KG1 (cell line): ENCODE results near the gene EHD4.

ENCODE experiments used
- DNase-seq: peaks from one replicate; lab custom pipeline; 2025; lab: John Stamatoyannopoulos, UW

EHD4 gene

GRCh38 chr15:41881086-41881485 is 91.3 kb downstream of the EHD4 start:
- no peak for DNase-seq

- no peak for DNase-seq
These were observed 92.0 kb downstream of the EHD4 start for GRCh38 chr15:41880156-41880877.

- no peak for DNase-seq
These were observed 93.0 kb downstream of the EHD4 start for GRCh38 chr15:41879321-41879845.

GRCh38 chr15:41878355-41878699 is 94.0 kb downstream of the EHD4 start:
- no peak for DNase-seq

GRCh38 chr15:41877631-41878354 is 94.6 kb downstream of the EHD4 start:
- no peak for DNase-seq

- no peak for DNase-seq
These were observed 95.7 kb downstream of the EHD4 start for GRCh38 chr15:41876689-41877088.

- DNase-seq = no peak
These were observed 96.3 kb downstream of the EHD4 start for GRCh38 chr15:41876007-41876406.

- no peak for DNase-seq
These were observed 97.6 kb downstream of the EHD4 start for GRCh38 chr15:41874736-41875135.

- DNase-seq = no peak
These were observed 98.6 kb downstream of the EHD4 start for GRCh38 chr15:41873711-41874110.

- no peak for DNase-seq
These were observed 100.1 kb downstream of the EHD4 start for GRCh38 chr15:41872166-41872747.

- no peak for DNase-seq
These were observed 101.0 kb downstream of the EHD4 start for GRCh38 chr15:41871175-41871905.

- no peak for DNase-seq
These were observed 101.7 kb downstream of the EHD4 start for GRCh38 chr15:41870689-41871081.

GRCh38 chr15:41869770-41870688 is 102.3 kb downstream of the EHD4 start:
- DNase-seq = no peak

- DNase-seq = no peak
These were observed 104.0 kb downstream of the EHD4 start for GRCh38 chr15:41868321-41868720.

- no peak for DNase-seq
These were observed 105.3 kb downstream of the EHD4 start for GRCh38 chr15:41866872-41867579.

GRCh38 chr15:41866263-41866703 is 106.1 kb downstream of the EHD4 start:
- no peak for DNase-seq

- no peak for DNase-seq
These were observed 106.8 kb downstream of the EHD4 start for GRCh38 chr15:41865490-41866055.

- DNase-seq = no peak
These were observed 109.7 kb downstream of the EHD4 start for GRCh38 chr15:41862515-41863116.

- no peak for DNase-seq
These were observed 110.5 kb downstream of the EHD4 start for GRCh38 chr15:41861736-41862356.
